ENCODE data around the gene SBF2.

Gene SBF2

GRCh38 chr11:9769621-9770020 lies 524.4 kb downstream of the SBF2 start:
- H3K27ac ChIP-seq (ENCODE audit: low read depth, low read length) = no peak overlapping the region

GRCh38 chr11:9765320-9766101 lies 528.5 kb downstream of the SBF2 start:
- 0 out of 2 replicates have a peak, but pooled peaks cover 4% of the 10 kb centered on the region for H3K4me1 ChIP-seq (ENCODE audit: control insufficient read depth, insufficient read depth, low read length)
- H3K9me3 ChIP-seq (ENCODE audit: control insufficient read depth, insufficient read depth, low read length) = no peaks in the 10 kb centered on the region
- peak overlapping the region; percentile 19 for H3K27ac ChIP-seq (ENCODE audit: low read depth, low read length)
- no peak overlapping the region for H3K4me3 ChIP-seq (ENCODE audit: low read depth, low read length)
- no peaks in the 10 kb centered on the region for H3K27me3 ChIP-seq (ENCODE audit: control insufficient read depth, insufficient read depth, low read length)
- no peaks in the 10 kb centered on the region for H3K36me3 ChIP-seq (ENCODE audit: control insufficient read depth, insufficient read depth, low read length)
- no peak overlapping the region for H3K9ac ChIP-seq (ENCODE audit: low read depth, low read length)

More at GRCh38 chr11:9769621-9770020, 524.4 kb downstream of the SBF2 start:
- no peaks in the 10 kb centered on the region for H3K27me3 ChIP-seq (ENCODE audit: control insufficient read depth, insufficient read depth, low read length)
- H3K9ac ChIP-seq (ENCODE audit: low read depth, low read length) = no peak overlapping the region
- no peaks in the 10 kb centered on the region for H3K9me3 ChIP-seq (ENCODE audit: control insufficient read depth, insufficient read depth, low read length)
- no peak overlapping the region for H3K4me3 ChIP-seq (ENCODE audit: low read depth, low read length)
- H3K36me3 ChIP-seq (ENCODE audit: control insufficient read depth, insufficient read depth, low read length) = no peaks in the 10 kb centered on the region
- 0 out of 2 replicates have a peak, but pooled peaks cover 4% of the 10 kb centered on the region for H3K4me1 ChIP-seq (ENCODE audit: control insufficient read depth, insufficient read depth, low read length)

- H3K27me3 ChIP-seq (ENCODE audit: control insufficient read depth, insufficient read depth, low read length) = no peaks in the 10 kb centered on the region
- no peak overlapping the region for H3K4me3 ChIP-seq (ENCODE audit: low read depth, low read length)
- no peaks in the 10 kb centered on the region for H3K36me3 ChIP-seq (ENCODE audit: control insufficient read depth, insufficient read depth, low read length)
- H3K4me1 ChIP-seq (ENCODE audit: control insufficient read depth, insufficient read depth, low read length) = peaks cover 19% of the 10 kb centered on the region
- H3K27ac ChIP-seq (ENCODE audit: low read depth, low read length) = no peak overlapping the region
- H3K9ac ChIP-seq (ENCODE audit: low read depth, low read length) = no peak overlapping the region
- H3K9me3 ChIP-seq (ENCODE audit: control insufficient read depth, insufficient read depth, low read length) = no peaks in the 10 kb centered on the region
Observed at GRCh38 chr11:9763301-9763700, 530.7 kb downstream of the SBF2 start.

- Histone ChIP-seq H3K9me3 (ENCODE audit: control insufficient read depth, insufficient read depth, low read length) (no peaks in the 10 kb centered on the region), H3K4me1 (ENCODE audit: control insufficient read depth, insufficient read depth, low read length) (peaks cover 24% of the 10 kb centered on the region), H3K4me3 (ENCODE audit: low read depth, low read length) (no peak overlapping the region), H3K36me3 (ENCODE audit: control insufficient read depth, insufficient read depth, low read length) (no peaks in the 10 kb centered on the region), H3K27ac (ENCODE audit: low read depth, low read length) (no peak overlapping the region), H3K27me3 (ENCODE audit: control insufficient read depth, insufficient read depth, low read length) (no peaks in the 10 kb centered on the region), H3K9ac (ENCODE audit: low read depth, low read length) (no peak overlapping the region)
Observed at GRCh38 chr11:9762531-9762930, 531.5 kb downstream of the SBF2 start.

- no peak overlapping the region for H3K27ac ChIP-seq (ENCODE audit: low read depth, low read length)
- H3K27me3 ChIP-seq (ENCODE audit: control insufficient read depth, insufficient read depth, low read length) = no peaks in the 10 kb centered on the region
- peaks cover 25% of the 10 kb centered on the region for H3K4me1 ChIP-seq (ENCODE audit: control insufficient read depth, insufficient read depth, low read length)
- no peak overlapping the region for H3K4me3 ChIP-seq (ENCODE audit: low read depth, low read length)
- H3K9me3 ChIP-seq (ENCODE audit: control insufficient read depth, insufficient read depth, low read length) = no peaks in the 10 kb centered on the region
- H3K9ac ChIP-seq (ENCODE audit: low read depth, low read length) = no peak overlapping the region
- H3K36me3 ChIP-seq (ENCODE audit: control insufficient read depth, insufficient read depth, low read length) = no peaks in the 10 kb centered on the region
Observed at GRCh38 chr11:9761441-9761945, 532.5 kb downstream of the SBF2 start.

GRCh38 chr11:9760193-9760575 lies 533.8 kb downstream of the SBF2 start:
- no peaks in the 10 kb centered on the region for H3K9me3 ChIP-seq (ENCODE audit: control insufficient read depth, insufficient read depth, low read length)
- no peak overlapping the region for H3K4me3 ChIP-seq (ENCODE audit: low read depth, low read length)
- H3K4me1 ChIP-seq (ENCODE audit: control insufficient read depth, insufficient read depth, low read length) = peaks cover 28% of the 10 kb centered on the region
- H3K27ac ChIP-seq (ENCODE audit: low read depth, low read length) = no peak overlapping the region
- H3K36me3 ChIP-seq (ENCODE audit: control insufficient read depth, insufficient read depth, low read length) = no peaks in the 10 kb centered on the region
- H3K27me3 ChIP-seq (ENCODE audit: control insufficient read depth, insufficient read depth, low read length) = no peaks in the 10 kb centered on the region
- H3K9ac ChIP-seq (ENCODE audit: low read depth, low read length) = no peak overlapping the region

GRCh38 chr11:9759519-9760192 lies 534.4 kb downstream of the SBF2 start:
- peak overlapping the region; percentile 21 for H3K27ac ChIP-seq (ENCODE audit: low read depth, low read length)
- H3K9me3 ChIP-seq (ENCODE audit: control insufficient read depth, insufficient read depth, low read length) = no peaks in the 10 kb centered on the region
- no peak overlapping the region for H3K9ac ChIP-seq (ENCODE audit: low read depth, low read length)
- no peaks in the 10 kb centered on the region for H3K27me3 ChIP-seq (ENCODE audit: control insufficient read depth, insufficient read depth, low read length)
- H3K4me3 ChIP-seq (ENCODE audit: low read depth, low read length) = 0 out of 2 replicates have a peak overlapping the region, but pooled peaks have one; percentile 65
- no peaks in the 10 kb centered on the region for H3K36me3 ChIP-seq (ENCODE audit: control insufficient read depth, insufficient read depth, low read length)
- peaks cover 28% of the 10 kb centered on the region for H3K4me1 ChIP-seq (ENCODE audit: control insufficient read depth, insufficient read depth, low read length)

GRCh38 chr11:9758637-9759518 lies 535.1 kb downstream of the SBF2 start:
- Histone ChIP-seq H3K27ac (ENCODE audit: low read depth, low read length) (peak overlapping the region; percentile 21), H3K9me3 (ENCODE audit: control insufficient read depth, insufficient read depth, low read length) (no peaks in the 10 kb centered on the region), H3K27me3 (ENCODE audit: control insufficient read depth, insufficient read depth, low read length) (no peaks in the 10 kb centered on the region), H3K4me1 (ENCODE audit: control insufficient read depth, insufficient read depth, low read length) (peaks cover 28% of the 10 kb centered on the region), H3K36me3 (ENCODE audit: control insufficient read depth, insufficient read depth, low read length) (no peaks in the 10 kb centered on the region), H3K4me3 (ENCODE audit: low read depth, low read length) (peak overlapping the region; percentile 65), H3K9ac (ENCODE audit: low read depth, low read length) (peak overlapping the region; percentile 65)

- H3K36me3 ChIP-seq (ENCODE audit: control insufficient read depth, insufficient read depth, low read length) = no peaks in the 10 kb centered on the region
- H3K4me1 ChIP-seq (ENCODE audit: control insufficient read depth, insufficient read depth, low read length) = peaks cover 28% of the 10 kb centered on the region
- H3K27me3 ChIP-seq (ENCODE audit: control insufficient read depth, insufficient read depth, low read length) = no peaks in the 10 kb centered on the region
- H3K9me3 ChIP-seq (ENCODE audit: control insufficient read depth, insufficient read depth, low read length) = no peaks in the 10 kb centered on the region
- peak overlapping the region; percentile 31 for H3K27ac ChIP-seq (ENCODE audit: low read depth, low read length)
- peak overlapping the region; percentile 65 for H3K4me3 ChIP-seq (ENCODE audit: low read depth, low read length)
- H3K9ac ChIP-seq (ENCODE audit: low read depth, low read length) = peak overlapping the region; percentile 65
Observed at GRCh38 chr11:9757809-9758636, 536.0 kb downstream of the SBF2 start.

GRCh38 chr11:9756878-9757277 lies 537.1 kb downstream of the SBF2 start:
- H3K4me1 ChIP-seq (ENCODE audit: control insufficient read depth, insufficient read depth, low read length) = peaks cover 28% of the 10 kb centered on the region

More at GRCh38 chr11:9756878-9757277, 537.1 kb downstream of the SBF2 start:
- peaks cover 4% of the 10 kb centered on the region for H3K36me3 ChIP-seq (ENCODE audit: control insufficient read depth, insufficient read depth, low read length)
- H3K9me3 ChIP-seq (ENCODE audit: control insufficient read depth, insufficient read depth, low read length) = no peaks in the 10 kb centered on the region
- no peak overlapping the region for H3K4me3 ChIP-seq (ENCODE audit: low read depth, low read length)
- H3K9ac ChIP-seq (ENCODE audit: low read depth, low read length) = no peak overlapping the region
- H3K27ac ChIP-seq (ENCODE audit: low read depth, low read length) = no peak overlapping the region
- H3K27me3 ChIP-seq (ENCODE audit: control insufficient read depth, insufficient read depth, low read length) = no peaks in the 10 kb centered on the region
